K562 (cell line): ENCODE results near the gene NLGN4X. TPM values are rescaled to one million over a fixed set of nuclear protein-coding genes. Genes with fewer than 3 reads are reported as not detected.

Experiments used
- ATAC-seq: fragments of 200-7000 bp; cut with Tn5 transposase; 3 replicates; pipeline ENCODE4 v1.9.1; 2020; ENCODE audit warnings: moderate library complexity
- BruUV-seq: library from RNA; stranded (reverse); fragments of 400-500 nt; replicated peaks from 2 replicates; lab custom pipeline; 2021; lab: Mats Ljungman, UMichigan
- CTCF ChIA-PET: fragments of 300-600 bp; formaldehyde crosslinking; extraction: SDS; loops from one replicate; lab custom pipeline; 2021; ENCODE audit warnings: low intra/inter-chr PET ratio; lab: Yijun Ruan, JAX
- POLR2A ChIA-PET: fragments of 300-600, 350-650 bp; sonication (Branson Sonifier 250); formaldehyde crosslinking; extraction: SDS; loops from one replicate; lab custom pipeline; 2021; ENCODE audit warnings: antibody characterized with exemption, inconsistent platforms; lab: Yijun Ruan, JAX
- DNase-seq, 4 experiments: peaks; one replicate each; pipeline versions ENCODE4 v3.0.0 to v3.0.0-alpha.2; 2011 to 2018; ENCODE audit warnings: low spot score in 3 of 4, mixed read lengths in 3 of 4; ENCODE audit errors: extremely low read depth in 1 of 4
- FAIRE-seq: peaks from 2 replicates; lab custom pipeline; 2011; peaks lifted over from hg19 to GRCh38; lab: Jason Lieb, UNC
- H2AFZ ChIP-seq: 2 replicates; pipeline ENCODE4 v1.6.0; 2011; ENCODE audit warnings: low read depth, low read length, control low read depth, inconsistent platforms
- H3K27ac ChIP-seq: fragments of 200-600 bp; 3 replicates; pipeline ENCODE4 v1.8.0; 2011; ENCODE audit warnings: low read depth, mild to moderate bottlenecking, control low read depth, inconsistent platforms, low read length, moderate library complexity, mixed read lengths; ENCODE audit errors: extremely low read depth
- H3K27me3 ChIP-seq, 2 experiments: fragments of 300-600 bp in 1 of 2; 2 replicates in 1 of 2; 3 replicates in 1 of 2; pipeline versions ENCODE4 v1.6.0 to v1.8.0; 2011; ENCODE audit warnings: inconsistent platforms in 2 of 2, low read length in 2 of 2, mild to moderate bottlenecking in 1 of 2, mixed read lengths in 1 of 2, moderate library complexity in 1 of 2; ENCODE audit not compliant: control insufficient read depth in 2 of 2, insufficient read depth in 2 of 2
- H3K36me3 ChIP-seq: fragments of 300-600 bp; 3 replicates; pipeline ENCODE4 v1.8.0; 2011; ENCODE audit warnings: mild to moderate bottlenecking, low read length, inconsistent platforms; ENCODE audit not compliant: control insufficient read depth, insufficient read depth
- H3K4me1 ChIP-seq, 2 experiments: fragments of 200-600 bp in 1 of 2; replicated peaks in 1 of 2; 2 replicates in 1 of 2; 3 replicates in 1 of 2; pipeline versions ENCODE4 v1.5.1 to v1.8.0; 2011; ENCODE audit warnings: inconsistent platforms in 2 of 2, low read length in 2 of 2, mild to moderate bottlenecking in 1 of 2, mixed read lengths in 1 of 2, moderate library complexity in 1 of 2; ENCODE audit not compliant: control insufficient read depth in 2 of 2, insufficient read depth in 2 of 2
- H3K4me2 ChIP-seq: 2 replicates; pipeline ENCODE4 v1.6.1; 2011; ENCODE audit warnings: low read length, control low read depth, inconsistent platforms, mixed read lengths; ENCODE audit not compliant: insufficient read depth
- H3K4me3 ChIP-seq: fragments of 200-600 bp; sonication (generic), shearing (Covaris generic); 2 replicates; pipeline ENCODE4 v1.5.1; 2016; ENCODE audit warnings: control low read depth, inconsistent platforms
- H3K79me2 ChIP-seq: fragments of 200-600 bp; 3 replicates; pipeline ENCODE4 v1.8.0; 2011; ENCODE audit warnings: low read length, inconsistent platforms; ENCODE audit not compliant: control insufficient read depth, insufficient read depth
- H3K9ac ChIP-seq, 2 experiments: 2 replicates each; pipeline versions ENCODE4 v1.6.0 to v1.6.1; 2011; ENCODE audit warnings: low read depth in 2 of 2, low read length in 2 of 2, control low read depth in 1 of 2, inconsistent platforms in 1 of 2, mild to moderate bottlenecking in 1 of 2, mixed read lengths in 1 of 2; ENCODE audit not compliant: insufficient read depth in 1 of 2
- H3K9me1 ChIP-seq: one replicate; pipeline ENCODE4 v1.6.0; 2011; ENCODE audit warnings: inconsistent platforms, mild to moderate bottlenecking, low read length, moderate library complexity; ENCODE audit not compliant: control insufficient read depth, insufficient read depth
- H3K9me3 ChIP-seq: replicated peaks from 2 replicates; pipeline ENCODE4 v1.5.1; 2011; ENCODE audit warnings: low read depth, low read length, inconsistent platforms; ENCODE audit not compliant: control insufficient read depth, insufficient read depth
- H4K20me1 ChIP-seq: replicated peaks from 2 replicates; pipeline ENCODE4 v1.6.1; 2011; ENCODE audit warnings: low read length, inconsistent platforms, mixed read lengths; ENCODE audit not compliant: control insufficient read depth, insufficient read depth
- CC2D1A ChIP-seq: fragments of 450-650 bp; IDR thresholded peaks from 2 replicates; pipeline ENCODE4 v1.6.1; 2017; ENCODE audit warnings: mild to moderate bottlenecking
- CTBP1 ChIP-seq: fragments of 450-650 bp; IDR thresholded peaks from 2 replicates; pipeline ENCODE4 v1.6.1; 2016; ENCODE audit warnings: borderline replicate concordance
- HMG20B ChIP-seq: fragments of 250-450 bp; sonication (Bioruptor Pico); IDR thresholded peaks from 2 replicates; pipeline ENCODE4 v1.5.0; 2021; ENCODE audit warnings: mild to moderate bottlenecking
- SMARCC2 ChIP-seq: fragments of 450-650 bp; IDR thresholded peaks from 2 replicates; pipeline ENCODE4 v1.6.1; 2017; ENCODE audit warnings: antibody characterized with exemption, moderate library complexity, mild to moderate bottlenecking, low read depth
- WGBS: fragments of 100-300 bp; shearing (Covaris generic); methylation state at CpG from one replicate; pipeline ENCODE4 v1.1.6; 2016; ENCODE audit warnings: low coverage, mixed read lengths; ENCODE audit not compliant: insufficient coverage; ENCODE audit errors: missing lambda C conversion rate; 5-methylcytosine and 5-hydroxymethylcytosine counted together
- in situ Hi-C: fragments of 300-500 bp; cut with MboI; formaldehyde crosslinking; loops from 4 replicates; pipeline ENCODE4 v1.15.0; 2018; ENCODE audit warnings: inconsistent platforms, mixed read lengths
- intact Hi-C: fragments of 100-400 bp; cut with micrococcal nuclease; formaldehyde crosslinking; loops from 2 replicates; pipeline ENCODE4 v1.14.2; 2022
- polyA plus RNA-seq, 8 experiments: library from polyadenylated mRNA; depleted of rRNA in 4 of 8; stranded (reverse) in 5 of 8; unstranded in 3 of 8; fragments of >200 nt; fragmentation: Nextera tagmentation in 2 of 8; fragmentation: Illumina TruSeq in 1 of 8; extraction: Ambion mirVana in 2 of 8; extraction: Trizol in 1 of 8; gene quantifications; 2 replicates each; pipeline versions ENCODE4 v1.2.1 to v1.2.3, GENCODE V29; 2011 to 2014; ENCODE audit warnings: inconsistent platforms in 1 of 8, missing spikeins in 1 of 8
- total RNA-seq, 7 experiments: library from RNA; depleted of rRNA in 6 of 7; stranded (reverse); fragments of >200 nt in 6 of 7; fragmentation: Illumina TruSeq in 2 of 7; extraction: Trizol in 2 of 7; gene quantifications; 2 replicates each; pipeline versions ENCODE4 v1.2.1 to v1.2.3, GENCODE V29; 2011 to 2021; ENCODE audit warnings: low replicate concordance in 1 of 7
- TF ChIP-seq, protein P1 (sequence below): fragments of 450-650 bp; formaldehyde crosslinking; IDR thresholded peaks from 2 replicates; pipeline ENCODE4 v1.4.0; 2020; ENCODE audit warnings: mild to moderate bottlenecking, moderate library complexity

Gene NLGN4X
- total and polyA plus RNA-seq, 9 of the 15 experiments (the other 6 are each of a cell fraction or from before 2014, with no cell fraction given), result 0.07 TPM; not detected in 8

DNA sequence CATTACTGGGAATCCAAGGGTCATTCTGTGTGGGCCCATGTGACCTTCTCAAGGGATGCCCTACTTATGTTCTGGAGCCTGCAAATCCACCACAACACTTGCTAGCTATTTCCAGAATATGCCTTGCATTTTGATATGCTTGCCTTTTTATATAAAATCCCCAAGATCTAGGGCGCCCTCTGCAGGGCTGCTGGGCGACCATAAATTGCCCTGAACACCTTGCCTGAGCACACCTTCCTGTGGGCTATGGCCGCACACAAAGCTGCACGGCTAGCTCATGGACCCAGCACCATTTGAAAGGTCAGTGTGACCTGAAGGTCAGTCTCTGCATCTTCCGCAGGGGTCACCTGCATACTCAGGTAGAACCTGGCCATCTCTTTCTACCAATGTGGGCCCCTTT is 311.7 kb downstream of the NLGN4X start:
- CTCF ChIA-PET, result no interaction called here

DNA sequence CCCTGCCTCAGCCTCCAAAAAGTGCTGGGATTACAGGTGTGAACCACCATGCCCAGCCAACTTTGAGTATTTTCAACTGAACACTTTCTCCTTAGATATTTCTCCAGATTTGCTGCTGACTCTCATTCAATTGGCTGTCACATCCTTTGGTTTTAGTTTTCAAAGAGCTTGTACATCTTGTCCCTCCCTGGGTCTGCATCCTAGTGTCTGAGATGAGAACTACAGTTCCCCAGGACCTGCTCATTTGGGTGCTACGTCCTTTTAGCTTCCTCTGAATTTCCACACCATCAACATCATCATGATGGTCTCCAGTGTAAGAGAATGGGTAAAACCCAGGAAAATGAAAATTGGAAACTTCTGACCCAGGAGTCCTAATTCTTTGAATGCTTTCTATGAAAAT is 312.9 kb downstream of the NLGN4X start:
- FAIRE-seq, result no peak
- intact Hi-C loops (no loop called here), in situ Hi-C loops (no loop called here)

More for the DNA sequence above, 311.7 kb downstream of the NLGN4X start:
- no peak for DNase-seq
- 3% methylated on average over 4 of the region's 5 CpGs for WGBS
- no peak for ATAC-seq
- TF ChIP-seq, protein P1, sequence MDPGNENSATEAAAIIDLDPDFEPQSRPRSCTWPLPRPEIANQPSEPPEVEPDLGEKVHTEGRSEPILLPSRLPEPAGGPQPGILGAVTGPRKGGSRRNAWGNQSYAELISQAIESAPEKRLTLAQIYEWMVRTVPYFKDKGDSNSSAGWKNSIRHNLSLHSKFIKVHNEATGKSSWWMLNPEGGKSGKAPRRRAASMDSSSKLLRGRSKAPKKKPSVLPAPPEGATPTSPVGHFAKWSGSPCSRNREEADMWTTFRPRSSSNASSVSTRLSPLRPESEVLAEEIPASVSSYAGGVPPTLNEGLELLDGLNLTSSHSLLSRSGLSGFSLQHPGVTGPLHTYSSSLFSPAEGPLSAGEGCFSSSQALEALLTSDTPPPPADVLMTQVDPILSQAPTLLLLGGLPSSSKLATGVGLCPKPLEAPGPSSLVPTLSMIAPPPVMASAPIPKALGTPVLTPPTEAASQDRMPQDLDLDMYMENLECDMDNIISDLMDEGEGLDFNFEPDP (CRISPR knock-in tag), result no peak
- TF ChIP-seq CC2D1A (no peak), CTBP1 (no peak)
- BruUV-seq, result no TSS peak
- POLR2A ChIA-PET, result no interaction called here
- Histone ChIP-seq H4K20me1 (no peaks in the 10 kb centered on the region), H3K4me2 (no peak overlapping the region), H3K27me3 (no peaks in the 10 kb centered on the region), H3K79me2 (no peaks in the 10 kb centered on the region), H3K4me1 (no peaks in the 10 kb centered on the region), H2AFZ (no peak overlapping the region), H3K4me3 (no peak overlapping the region), H3K9me1 (no peaks in the 10 kb centered on the region), H3K9me3 (no peaks in the 10 kb centered on the region), H3K9ac (no peak overlapping the region), H3K27ac (no peak overlapping the region), H3K36me3 (no peaks in the 10 kb centered on the region)
- intact Hi-C loops, result no loop called here
- in situ Hi-C loops, result no loop called here
- FAIRE-seq, result no peak

More for the DNA sequence above, 312.9 kb downstream of the NLGN4X start:
- BruUV-seq, result no TSS peak
- TF ChIP-seq SMARCC2 (no peak), HMG20B (CRISPR knock-in tag) (no peak)
- Histone ChIP-seq H3K4me2 (no peak overlapping the region), H2AFZ (no peak overlapping the region), H3K27ac (no peak overlapping the region), H3K36me3 (no peaks in the 10 kb centered on the region), H3K9me3 (no peaks in the 10 kb centered on the region), H3K9ac (no peak overlapping the region), H4K20me1 (no peaks in the 10 kb centered on the region), H3K27me3 (no peaks in the 10 kb centered on the region), H3K4me1 (no peaks in the 10 kb centered on the region), H3K9me1 (no peaks in the 10 kb centered on the region), H3K79me2 (no peaks in the 10 kb centered on the region), H3K4me3 (no peak overlapping the region)
- 0% methylated on average over 1 of the region's 1 CpG for WGBS
- ATAC-seq (no peak), DNase-seq (no peak)
- POLR2A ChIA-PET, result no interaction called here
- CTCF ChIA-PET, result no interaction called here
